AG09319 (cell line): Measurements from ENCODE around the gene NRG4.

ENCODE experiments used
- DNase-seq: peaks from one replicate; pipeline ENCODE4 v3.0.0-alpha.2; 2010; ENCODE audit warnings: low read depth; ENCODE audit errors: extremely low read depth
- TF ChIP-seq, protein P1 (sequence below): IDR thresholded peaks from 2 replicates; pipeline ENCODE4 v1.5.1; 2011; ENCODE audit warnings: low read depth, mild to moderate bottlenecking, inconsistent platforms, low read length, moderate library complexity

NRG4 gene

DNA sequence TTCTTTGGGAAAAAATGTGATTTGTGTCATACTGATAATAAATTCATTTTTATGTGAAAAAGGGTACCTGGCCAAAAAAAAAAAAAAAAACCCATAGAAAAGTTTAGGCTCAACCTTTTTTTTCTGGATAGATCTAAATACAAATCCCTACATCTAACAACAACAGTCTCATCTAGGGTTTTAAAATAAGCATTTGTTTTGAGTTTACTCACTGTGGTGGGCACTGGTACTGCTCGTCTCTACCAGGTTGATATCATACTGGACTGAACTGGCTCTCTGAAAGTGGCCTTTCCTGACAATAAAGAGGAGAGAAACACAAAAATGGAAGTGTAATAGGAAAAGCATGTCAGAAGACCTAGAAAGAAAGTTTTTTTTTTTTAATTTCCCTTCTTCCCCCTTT lies 56.5 kb downstream of the NRG4 start:
- TF ChIP-seq, protein P1, sequence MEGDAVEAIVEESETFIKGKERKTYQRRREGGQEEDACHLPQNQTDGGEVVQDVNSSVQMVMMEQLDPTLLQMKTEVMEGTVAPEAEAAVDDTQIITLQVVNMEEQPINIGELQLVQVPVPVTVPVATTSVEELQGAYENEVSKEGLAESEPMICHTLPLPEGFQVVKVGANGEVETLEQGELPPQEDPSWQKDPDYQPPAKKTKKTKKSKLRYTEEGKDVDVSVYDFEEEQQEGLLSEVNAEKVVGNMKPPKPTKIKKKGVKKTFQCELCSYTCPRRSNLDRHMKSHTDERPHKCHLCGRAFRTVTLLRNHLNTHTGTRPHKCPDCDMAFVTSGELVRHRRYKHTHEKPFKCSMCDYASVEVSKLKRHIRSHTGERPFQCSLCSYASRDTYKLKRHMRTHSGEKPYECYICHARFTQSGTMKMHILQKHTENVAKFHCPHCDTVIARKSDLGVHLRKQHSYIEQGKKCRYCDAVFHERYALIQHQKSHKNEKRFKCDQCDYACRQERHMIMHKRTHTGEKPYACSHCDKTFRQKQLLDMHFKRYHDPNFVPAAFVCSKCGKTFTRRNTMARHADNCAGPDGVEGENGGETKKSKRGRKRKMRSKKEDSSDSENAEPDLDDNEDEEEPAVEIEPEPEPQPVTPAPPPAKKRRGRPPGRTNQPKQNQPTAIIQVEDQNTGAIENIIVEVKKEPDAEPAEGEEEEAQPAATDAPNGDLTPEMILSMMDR, result no peak
- DNase-seq, result no peak

DNA sequence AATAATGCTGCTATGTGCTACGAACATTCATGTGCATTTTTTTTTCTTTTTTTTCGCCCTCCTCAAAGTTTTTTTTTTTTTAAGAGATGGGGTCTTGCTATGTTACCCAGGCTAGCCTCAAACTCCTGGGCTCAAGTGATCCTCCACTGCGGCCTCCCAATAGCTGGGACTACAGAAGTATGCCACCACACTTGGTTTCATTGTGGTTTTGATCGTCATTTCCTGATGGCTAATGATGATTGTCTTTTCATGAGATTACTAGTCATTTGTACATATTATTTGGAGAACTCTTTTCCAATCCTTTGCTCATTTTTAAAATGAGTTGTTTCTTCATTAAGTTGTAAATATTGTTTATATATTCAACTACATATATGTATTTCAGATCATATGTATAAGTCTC lies 59.7 kb downstream of the NRG4 start:
- no peak for DNase-seq
- TF ChIP-seq, protein P1, result no peak

DNA sequence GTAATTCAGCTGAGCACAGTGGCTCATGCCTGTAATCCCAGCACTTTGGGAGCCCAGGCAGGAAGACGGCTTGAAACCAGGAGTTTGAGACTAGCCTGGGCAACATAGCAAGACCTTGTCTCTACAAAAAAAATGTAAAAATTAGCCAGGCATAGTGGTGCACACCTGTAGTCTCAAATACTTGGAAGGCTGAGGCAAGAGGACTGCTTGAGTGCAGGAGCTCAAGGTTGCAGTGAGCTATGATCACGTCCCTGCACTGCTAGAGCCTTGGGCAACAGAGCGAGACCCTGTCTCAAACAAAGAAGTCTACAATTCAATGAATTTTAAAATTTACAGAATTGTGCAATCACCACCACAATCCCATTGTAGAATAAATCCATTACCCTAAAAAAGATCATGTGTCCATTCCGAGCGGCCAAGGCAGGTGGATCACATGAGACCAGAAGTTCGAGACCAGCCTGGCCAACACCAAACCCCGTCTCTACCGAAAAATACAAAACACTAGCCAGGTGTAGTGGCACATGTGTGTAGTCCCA lies 63.4 kb downstream of the NRG4 start:
- TF ChIP-seq, protein P1, result no peak
- no peak for DNase-seq

DNA sequence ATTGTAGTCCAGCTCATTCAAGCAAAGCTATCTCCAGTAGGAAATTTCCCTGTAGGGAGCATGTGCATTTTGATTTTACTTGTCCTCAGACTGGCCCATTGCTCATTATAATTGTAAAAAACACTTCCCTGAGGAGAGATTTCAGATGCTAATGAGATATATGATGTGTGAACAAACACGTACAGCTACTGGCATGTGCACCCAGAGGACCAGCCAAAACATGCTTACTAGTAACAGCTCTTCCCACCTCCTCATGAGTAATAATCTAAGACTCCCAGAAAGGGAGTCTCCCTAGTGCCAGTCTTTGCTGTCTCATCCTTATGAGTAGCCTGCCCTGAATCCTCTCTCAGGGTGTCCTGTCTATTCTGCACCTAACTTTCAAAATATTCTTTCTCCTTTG lies 65.1 kb downstream of the NRG4 start:
- TF ChIP-seq, protein P1, result no peak
- DNase-seq, result no peak

DNA sequence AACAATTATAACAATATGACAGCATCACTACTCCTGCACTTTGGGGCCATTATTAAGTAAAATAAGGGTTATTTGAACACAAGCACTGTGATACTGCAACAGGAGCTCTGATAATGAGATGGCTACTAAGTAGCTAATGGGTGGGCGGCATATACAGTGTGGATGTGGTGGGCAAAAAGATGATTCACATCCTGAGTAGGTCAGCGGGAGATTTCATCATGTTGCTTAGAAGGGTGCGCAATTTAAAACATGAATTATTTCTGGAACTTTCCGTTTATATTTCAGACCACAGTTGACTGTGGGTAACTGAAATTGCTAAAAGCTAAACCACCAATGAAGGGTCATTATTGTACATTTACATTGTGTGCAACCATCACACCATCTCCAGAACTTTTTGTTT lies 66.3 kb downstream of the NRG4 start:
- TF ChIP-seq, protein P1, result no peak
- DNase-seq, result no peak

DNA sequence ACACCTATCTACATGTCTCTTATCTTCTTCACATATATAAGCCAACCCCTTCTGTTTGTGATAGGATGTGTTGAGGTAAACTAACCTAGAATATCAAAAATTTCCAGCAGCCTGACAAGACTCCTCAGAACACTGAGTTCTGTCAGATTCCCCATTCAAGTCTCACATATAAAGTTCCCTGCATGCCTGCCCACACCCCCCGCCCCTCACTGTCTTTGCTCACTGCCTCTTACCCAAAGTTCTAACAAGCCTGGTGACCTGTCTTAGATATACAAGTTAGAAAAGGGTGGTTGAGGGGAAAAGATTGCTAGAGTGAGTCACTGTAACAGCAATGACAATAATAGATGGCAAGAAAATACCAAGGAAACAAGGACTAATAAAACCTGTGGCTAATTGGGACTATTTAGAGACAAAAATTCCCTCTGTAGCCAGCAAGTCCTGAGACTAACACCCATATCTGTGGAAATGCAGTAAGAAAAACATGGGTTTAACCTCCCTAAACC lies 68.5 kb downstream of the NRG4 start:
- TF ChIP-seq, protein P1, result no peak
- DNase-seq, result no peak

DNA sequence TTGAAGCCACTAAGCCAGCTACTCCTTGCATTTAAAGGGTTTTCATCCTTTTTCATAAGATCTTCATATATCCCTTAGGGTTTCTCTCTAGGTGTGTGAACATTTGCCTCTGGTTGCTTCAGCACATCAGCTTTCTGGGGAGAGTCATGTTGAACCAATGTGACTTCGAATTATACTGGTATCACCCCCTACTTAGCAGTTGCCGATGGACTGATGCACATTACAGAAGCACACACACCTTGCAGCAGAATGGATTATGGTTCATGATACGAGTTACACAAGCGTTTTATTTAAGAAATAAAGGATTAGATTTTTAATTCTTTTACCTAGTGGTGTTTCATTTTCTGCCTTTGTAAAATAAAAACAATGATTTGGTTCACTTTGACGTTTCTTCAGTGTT lies 69.0 kb downstream of the NRG4 start:
- no peak for DNase-seq
- TF ChIP-seq, protein P1, result no peak
